ENCODE data around the gene SRSF8.
A peak's percentile ranks its signal among the peaks of the same experiment; 100 is the strongest.

Gene SRSF8

GRCh38 chr11:95068549-95068948 is 1.8 kb downstream of the SRSF8 start:
- Histone ChIP-seq H3K9me3 (ENCODE audit: control insufficient read depth, low read length) (no peaks in the 10 kb centered on the region), H3K4me1 (ENCODE audit: control insufficient read depth, insufficient read depth, low read length, poor library complexity, severe bottlenecking) (peaks cover 5% of the 10 kb centered on the region), H3K4me3 (ENCODE audit: extremely low read depth, insufficient read depth, low read length, poor library complexity, severe bottlenecking) (peak overlapping the region; percentile 79), H3K27ac (ENCODE audit: low read depth, low read length, severe bottlenecking) (peak overlapping the region; percentile 75), H3K36me3 (ENCODE audit: control insufficient read depth, insufficient read depth, low read length) (no peaks in the 10 kb centered on the region)
- 55 to 77% methylated on average over 3 to 4 of the region's 5 CpGs for WGBS, 2 experiments (ENCODE audit: insufficient coverage in 2 of 2)

GRCh38 chr11:95070471-95070870 is 3.8 kb downstream of the SRSF8 start:
- 100% methylated on average over 1 of the region's 1 CpG; no CpG with 5 or more reads in 1 of the 2 experiments for WGBS, 2 experiments (ENCODE audit: insufficient coverage in 2 of 2)
- Histone ChIP-seq H3K27ac (ENCODE audit: low read depth, low read length, severe bottlenecking) (no peak overlapping the region), H3K4me1 (ENCODE audit: control insufficient read depth, insufficient read depth, low read length, poor library complexity, severe bottlenecking) (no peaks in the 10 kb centered on the region), H3K9me3 (ENCODE audit: control insufficient read depth, low read length) (no peaks in the 10 kb centered on the region), H3K36me3 (ENCODE audit: control insufficient read depth, insufficient read depth, low read length) (no peaks in the 10 kb centered on the region), H3K4me3 (ENCODE audit: extremely low read depth, insufficient read depth, low read length, poor library complexity, severe bottlenecking) (no peak overlapping the region)

GRCh38 chr11:95072948-95073347 is 6.2 kb downstream of the SRSF8 start:
- H3K27ac ChIP-seq (ENCODE audit: low read depth, low read length, severe bottlenecking) = no peak overlapping the region
- no peaks in the 10 kb centered on the region for H3K4me1 ChIP-seq (ENCODE audit: control insufficient read depth, insufficient read depth, low read length, poor library complexity, severe bottlenecking)
- no peak overlapping the region for H3K4me3 ChIP-seq (ENCODE audit: extremely low read depth, insufficient read depth, low read length, poor library complexity, severe bottlenecking)
- H3K9me3 ChIP-seq (ENCODE audit: control insufficient read depth, low read length) = no peaks in the 10 kb centered on the region
- H3K36me3 ChIP-seq (ENCODE audit: control insufficient read depth, insufficient read depth, low read length) = no peaks in the 10 kb centered on the region

- Histone ChIP-seq H3K27ac (ENCODE audit: low read depth, low read length, severe bottlenecking) (no peak overlapping the region), H3K36me3 (ENCODE audit: control insufficient read depth, insufficient read depth, low read length) (no peaks in the 10 kb centered on the region), H3K4me1 (ENCODE audit: control insufficient read depth, insufficient read depth, low read length, poor library complexity, severe bottlenecking) (no peaks in the 10 kb centered on the region), H3K9me3 (ENCODE audit: control insufficient read depth, low read length) (no peaks in the 10 kb centered on the region), H3K4me3 (ENCODE audit: extremely low read depth, insufficient read depth, low read length, poor library complexity, severe bottlenecking) (no peak overlapping the region)
- WGBS, 2 experiments (ENCODE audit: insufficient coverage in 2 of 2) = 79 to 88% methylated on average over 4 to 5 of the region's 8 CpGs
These were observed 8.3 kb downstream of the SRSF8 start for GRCh38 chr11:95074792-95075563.

- H3K27ac ChIP-seq (ENCODE audit: low read depth, low read length, severe bottlenecking) = no peak overlapping the region
- WGBS, 2 experiments (ENCODE audit: insufficient coverage in 2 of 2) = 80 to 92% methylated on average over 1 of the region's 1 CpG
- H3K36me3 ChIP-seq (ENCODE audit: control insufficient read depth, insufficient read depth, low read length) = no peaks in the 10 kb centered on the region
- no peak overlapping the region for H3K4me3 ChIP-seq (ENCODE audit: extremely low read depth, insufficient read depth, low read length, poor library complexity, severe bottlenecking)
- H3K9me3 ChIP-seq (ENCODE audit: control insufficient read depth, low read length) = no peaks in the 10 kb centered on the region
- peaks cover 10% of the 10 kb centered on the region for H3K4me1 ChIP-seq (ENCODE audit: control insufficient read depth, insufficient read depth, low read length, poor library complexity, severe bottlenecking)
These were observed 9.7 kb downstream of the SRSF8 start for GRCh38 chr11:95076416-95076815.

- H3K4me1 ChIP-seq (ENCODE audit: control insufficient read depth, insufficient read depth, low read length, poor library complexity, severe bottlenecking) = peaks cover 14% of the 10 kb centered on the region
- no peak overlapping the region for H3K27ac ChIP-seq (ENCODE audit: low read depth, low read length, severe bottlenecking)
- H3K36me3 ChIP-seq (ENCODE audit: control insufficient read depth, insufficient read depth, low read length) = no peaks in the 10 kb centered on the region
- no peaks in the 10 kb centered on the region for H3K9me3 ChIP-seq (ENCODE audit: control insufficient read depth, low read length)
- no peak overlapping the region for H3K4me3 ChIP-seq (ENCODE audit: extremely low read depth, insufficient read depth, low read length, poor library complexity, severe bottlenecking)
These were observed 10.3 kb downstream of the SRSF8 start for GRCh38 chr11:95076981-95077380.

GRCh38 chr11:95078526-95078925 is 11.8 kb downstream of the SRSF8 start:
- Histone ChIP-seq H3K27ac (ENCODE audit: low read depth, low read length, severe bottlenecking) (no peak overlapping the region), H3K4me3 (ENCODE audit: extremely low read depth, insufficient read depth, low read length, poor library complexity, severe bottlenecking) (no peak overlapping the region), H3K4me1 (ENCODE audit: control insufficient read depth, insufficient read depth, low read length, poor library complexity, severe bottlenecking) (peaks cover 14% of the 10 kb centered on the region), H3K36me3 (ENCODE audit: control insufficient read depth, insufficient read depth, low read length) (no peaks in the 10 kb centered on the region), H3K9me3 (ENCODE audit: control insufficient read depth, low read length) (no peaks in the 10 kb centered on the region)
- WGBS, 2 experiments (ENCODE audit: insufficient coverage in 2 of 2) = 100% methylated on average over 1 of the region's 1 CpG; no CpG with 5 or more reads in 1 of the 2 experiments

GRCh38 chr11:95081010-95081409 is 14.3 kb downstream of the SRSF8 start:
- no peaks in the 10 kb centered on the region for H3K36me3 ChIP-seq (ENCODE audit: control insufficient read depth, insufficient read depth, low read length)
- no peaks in the 10 kb centered on the region for H3K9me3 ChIP-seq (ENCODE audit: control insufficient read depth, low read length)
- H3K27ac ChIP-seq (ENCODE audit: low read depth, low read length, severe bottlenecking) = no peak overlapping the region
- peaks cover 14% of the 10 kb centered on the region for H3K4me1 ChIP-seq (ENCODE audit: control insufficient read depth, insufficient read depth, low read length, poor library complexity, severe bottlenecking)
- no peak overlapping the region for H3K4me3 ChIP-seq (ENCODE audit: extremely low read depth, insufficient read depth, low read length, poor library complexity, severe bottlenecking)
- WGBS, 2 experiments (ENCODE audit: insufficient coverage in 2 of 2) = 68 to 78% methylated on average over 2 to 4 of the region's 5 CpGs

- Histone ChIP-seq H3K9me3 (ENCODE audit: control insufficient read depth, low read length) (no peaks in the 10 kb centered on the region), H3K4me1 (ENCODE audit: control insufficient read depth, insufficient read depth, low read length, poor library complexity, severe bottlenecking) (peaks cover 14% of the 10 kb centered on the region), H3K36me3 (ENCODE audit: control insufficient read depth, insufficient read depth, low read length) (no peaks in the 10 kb centered on the region), H3K4me3 (ENCODE audit: extremely low read depth, insufficient read depth, low read length, poor library complexity, severe bottlenecking) (no peak overlapping the region), H3K27ac (ENCODE audit: low read depth, low read length, severe bottlenecking) (no peak overlapping the region)
- whole genome bisulfite sequencing, 2 experiments (ENCODE audit: insufficient coverage in 2 of 2) = 47% methylated on average over 3 of the region's 4 CpGs; no CpG with 5 or more reads in 1 of the 2 experiments
These were observed 14.7 kb downstream of the SRSF8 start for GRCh38 chr11:95081412-95081811.

- WGBS, 2 experiments (ENCODE audit: insufficient coverage in 2 of 2) = 100% methylated on average over 1 of the region's 2 CpGs; no CpG with 5 or more reads in 1 of the 2 experiments
- Histone ChIP-seq H3K36me3 (ENCODE audit: control insufficient read depth, insufficient read depth, low read length) (no peaks in the 10 kb centered on the region), H3K9me3 (ENCODE audit: control insufficient read depth, low read length) (no peaks in the 10 kb centered on the region), H3K4me1 (ENCODE audit: control insufficient read depth, insufficient read depth, low read length, poor library complexity, severe bottlenecking) (peaks cover 14% of the 10 kb centered on the region), H3K4me3 (ENCODE audit: extremely low read depth, insufficient read depth, low read length, poor library complexity, severe bottlenecking) (no peak overlapping the region), H3K27ac (ENCODE audit: low read depth, low read length, severe bottlenecking) (no peak overlapping the region)
These were observed 15.9 kb downstream of the SRSF8 start for GRCh38 chr11:95082576-95083001.

GRCh38 chr11:95084509-95084908 is 17.8 kb downstream of the SRSF8 start:
- H3K4me3 ChIP-seq (ENCODE audit: extremely low read depth, insufficient read depth, low read length, poor library complexity, severe bottlenecking) = no peak overlapping the region
- H3K36me3 ChIP-seq (ENCODE audit: control insufficient read depth, insufficient read depth, low read length) = no peaks in the 10 kb centered on the region
- no peaks in the 10 kb centered on the region for H3K9me3 ChIP-seq (ENCODE audit: control insufficient read depth, low read length)
- H3K27ac ChIP-seq (ENCODE audit: low read depth, low read length, severe bottlenecking) = no peak overlapping the region
- peaks cover 14% of the 10 kb centered on the region for H3K4me1 ChIP-seq (ENCODE audit: control insufficient read depth, insufficient read depth, low read length, poor library complexity, severe bottlenecking)

All from mesodermal cell (in vitro differentiated cells).